Measurements from ENCODE around the gene ITGAE. TPM values are rescaled to one million over a fixed set of nuclear protein-coding genes. Genes with fewer than 3 reads are reported as not detected.
A peak's percentile ranks its signal among the peaks of the same experiment; 100 is the strongest.

ITGAE gene
- polyA plus RNA-seq (2013, experiment 1 of 2): 70.1 TPM
- 73.2 TPM for polyA plus RNA-seq (2013, experiment 2 of 2)

- Histone ChIP-seq H3K9ac (ENCODE audit: low read length) (no peak within 1 kb of the TSS), H3K4ac (ENCODE audit: low read depth in 1 of 2, low read length in 2 of 2) (no peak within 1 kb of the TSS), H3K9me3 (ENCODE audit: control insufficient read depth, low read length) (no peaks in the 10 kb centered on the region), H3K14ac (ENCODE audit: low read length in 2 of 2) (no peak within 1 kb of the TSS), H3K4me2 (ENCODE audit: low read length, poor library complexity, severe bottlenecking) (no peak within 1 kb of the TSS), H3K27me3 (ENCODE audit: control insufficient read depth in 1 of 2, insufficient read depth in 1 of 2, low read length in 2 of 2) (no peaks in the 10 kb centered on the region), H4K8ac (ENCODE audit: low read length) (no peak within 1 kb of the TSS), H3K79me1 (replicated peaks; ENCODE audit: low read length, poor library complexity, severe bottlenecking) (peaks cover 4% of the 10 kb centered on the region), H2AFZ (ENCODE audit: low read depth, low read length) (no peak within 1 kb of the TSS), H3K23ac (ENCODE audit: low read length in 2 of 2) (no peak within 1 kb of the TSS), H2BK12ac (ENCODE audit: low read length in 2 of 2) (no peak within 1 kb of the TSS), H2BK120ac (ENCODE audit: low read depth, low read length) (no peak within 1 kb of the TSS), H3K18ac (ENCODE audit: low read depth in 1 of 2, low read length in 2 of 2) (peak within 1 kb of the TSS in 1 of 2 experiments; percentile 44), H3K4me3 (ENCODE audit: insufficient read depth in 1 of 2, low read depth in 1 of 2, low read length in 2 of 2) (no peak within 1 kb of the TSS), H4K91ac (ENCODE audit: low read length) (no peak within 1 kb of the TSS), H2BK15ac (ENCODE audit: low read depth, poor library complexity, severe bottlenecking) (no peak within 1 kb of the TSS), H3K27ac (ENCODE audit: low read length, poor library complexity, severe bottlenecking) (peak within 1 kb of the TSS; percentile 96), H2BK5ac (ENCODE audit: low read depth, low read length, poor library complexity, severe bottlenecking) (no peak within 1 kb of the TSS), H3K36me3 (ENCODE audit: control insufficient read depth in 1 of 2, insufficient read depth in 2 of 2, low read depth in 1 of 2, low read length in 2 of 2) (peaks cover 7 to 20% of the 10 kb centered on the region in 2 experiments), H2AK5ac (ENCODE audit: low read length, severe bottlenecking) (peak within 1 kb of the TSS; percentile 94), H3K4me1 (ENCODE audit: control insufficient read depth, insufficient read depth, low read depth, low read length) (peaks cover 46% of the 10 kb centered on the region)
- 89% methylated on average over 17 of the region's 17 CpGs for WGBS
- no peak for DNase-seq
Observed at GRCh38 chr17:3800362-3801271, at the start of gene ITGAE. TSS of gene ITGAE (minus strand) at chr17:3801188. CDS start at chr17:3801144, 44 bp downstream.

GRCh38 chr17:3848229-3848835 is 47.3 kb upstream of the ITGAE start:
- no peak overlapping the region for H3K27ac ChIP-seq (ENCODE audit: low read length, poor library complexity, severe bottlenecking)
- H3K4me2 ChIP-seq (ENCODE audit: low read length, poor library complexity, severe bottlenecking): no peak overlapping the region
- peaks cover 9% of the 10 kb centered on the region for H3K79me1 ChIP-seq (replicated peaks; ENCODE audit: low read length, poor library complexity, severe bottlenecking)
- peak overlapping the region; percentile 80 for H4K8ac ChIP-seq (ENCODE audit: low read length)
- H2AFZ ChIP-seq (ENCODE audit: low read depth, low read length): no peak overlapping the region
- no peak overlapping the region for H2BK120ac ChIP-seq (ENCODE audit: low read depth, low read length)
- 90% methylated on average over 6 of the region's 9 CpGs for WGBS
- no peak overlapping the region for H2AK5ac ChIP-seq (ENCODE audit: low read length, severe bottlenecking)
- H3K9me3 ChIP-seq (ENCODE audit: control insufficient read depth, low read length): no peaks in the 10 kb centered on the region
- H3K18ac ChIP-seq (ENCODE audit: low read depth in 1 of 2, low read length in 2 of 2): no peak overlapping the region
- no peak overlapping the region for H3K14ac ChIP-seq (ENCODE audit: low read length in 2 of 2)
- H3K36me3 ChIP-seq (ENCODE audit: control insufficient read depth in 1 of 2, insufficient read depth in 2 of 2, low read depth in 1 of 2, low read length in 2 of 2): peaks cover 9 to 10% of the 10 kb centered on the region in 2 experiments
- no peak overlapping the region for H2BK15ac ChIP-seq (ENCODE audit: low read depth, poor library complexity, severe bottlenecking)
- H3K27me3 ChIP-seq (ENCODE audit: control insufficient read depth in 1 of 2, insufficient read depth in 1 of 2, low read length in 2 of 2): peaks cover 9 to 21% of the 10 kb centered on the region in 2 experiments
- H3K4ac ChIP-seq (ENCODE audit: low read depth in 1 of 2, low read length in 2 of 2): no peak overlapping the region
- H4K91ac ChIP-seq (ENCODE audit: low read length): peak overlapping the region; percentile 72
- H2BK12ac ChIP-seq (ENCODE audit: low read length in 2 of 2): no peak overlapping the region
- no peak for DNase-seq
- no peak overlapping the region for H2BK5ac ChIP-seq (ENCODE audit: low read depth, low read length, poor library complexity, severe bottlenecking)
- H3K4me3 ChIP-seq (ENCODE audit: insufficient read depth in 1 of 2, low read depth in 1 of 2, low read length in 2 of 2): no peak overlapping the region
- H3K23ac ChIP-seq (ENCODE audit: low read length in 2 of 2): no peak overlapping the region
- H3K9ac ChIP-seq (ENCODE audit: low read length): no peak overlapping the region
- H3K4me1 ChIP-seq (ENCODE audit: control insufficient read depth, insufficient read depth, low read depth, low read length): peaks cover 9% of the 10 kb centered on the region

DNA sequence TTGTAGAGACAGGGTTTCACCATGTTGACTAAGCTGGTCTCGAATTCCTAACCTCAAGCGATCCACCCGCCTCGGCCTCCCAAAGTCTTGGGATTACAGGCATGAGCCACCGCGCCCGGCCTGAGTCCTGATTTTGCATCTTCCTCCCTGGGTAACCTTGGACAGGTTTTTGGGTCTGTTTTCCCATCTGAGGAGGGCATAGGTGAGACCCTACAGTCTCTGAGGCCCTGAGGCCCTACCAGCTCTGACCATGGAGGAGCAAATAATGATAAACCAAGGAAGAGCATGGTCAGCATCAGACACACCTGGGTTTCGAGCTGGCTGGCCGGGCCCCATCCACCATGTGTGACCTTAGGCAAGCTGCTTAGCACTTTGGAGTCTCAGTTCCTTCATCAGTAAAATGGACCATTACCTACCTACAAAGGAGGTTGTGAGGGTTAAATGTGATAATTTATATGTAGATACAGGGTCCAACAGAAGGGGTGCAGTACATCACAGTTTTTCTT is 46.2 kb upstream of the ITGAE start:
- no peak overlapping the region for H3K23ac ChIP-seq (ENCODE audit: low read length in 2 of 2)
- H2BK15ac ChIP-seq (ENCODE audit: low read depth, poor library complexity, severe bottlenecking): no peak overlapping the region

More for the DNA sequence above, 46.2 kb upstream of the ITGAE start:
- Histone ChIP-seq H3K27ac (ENCODE audit: low read length, poor library complexity, severe bottlenecking) (no peak overlapping the region), H3K4me2 (ENCODE audit: low read length, poor library complexity, severe bottlenecking) (no peak overlapping the region), H3K36me3 (ENCODE audit: control insufficient read depth in 1 of 2, insufficient read depth in 2 of 2, low read depth in 1 of 2, low read length in 2 of 2) (peaks cover 17 to 20% of the 10 kb centered on the region in 2 experiments), H2AFZ (ENCODE audit: low read depth, low read length) (no peak overlapping the region), H3K4me3 (ENCODE audit: insufficient read depth in 1 of 2, low read depth in 1 of 2, low read length in 2 of 2) (no peak overlapping the region), H4K91ac (ENCODE audit: low read length) (no peak overlapping the region), H2AK5ac (ENCODE audit: low read length, severe bottlenecking) (no peak overlapping the region), H3K18ac (ENCODE audit: low read depth in 1 of 2, low read length in 2 of 2) (no peak overlapping the region), H2BK5ac (ENCODE audit: low read depth, low read length, poor library complexity, severe bottlenecking) (no peak overlapping the region), H3K9me3 (ENCODE audit: control insufficient read depth, low read length) (no peaks in the 10 kb centered on the region), H3K9ac (ENCODE audit: low read length) (no peak overlapping the region), H3K4ac (ENCODE audit: low read depth in 1 of 2, low read length in 2 of 2) (no peak overlapping the region), H3K14ac (ENCODE audit: low read length in 2 of 2) (no peak overlapping the region), H3K4me1 (ENCODE audit: control insufficient read depth, insufficient read depth, low read depth, low read length) (peaks cover 7% of the 10 kb centered on the region), H4K8ac (ENCODE audit: low read length) (no peak overlapping the region), H2BK12ac (ENCODE audit: low read length in 2 of 2) (no peak overlapping the region), H3K79me1 (replicated peaks; ENCODE audit: low read length, poor library complexity, severe bottlenecking) (peaks cover 15% of the 10 kb centered on the region), H3K27me3 (ENCODE audit: control insufficient read depth in 1 of 2, insufficient read depth in 1 of 2, low read length in 2 of 2) (peaks cover 9 to 14% of the 10 kb centered on the region in 2 experiments), H2BK120ac (ENCODE audit: low read depth, low read length) (no peak overlapping the region)
- 96% methylated on average over 9 of the region's 9 CpGs for WGBS
- DNase-seq: no peak

All from mesenchymal stem cell (in vitro differentiated cells and primary cell).